SU-DHL-6 (cell line): ENCODE results near the gene BEST3.

Experiments
- H2AFZ ChIP-seq: fragments of 200-600 bp; sonication (generic); 2 replicates; pipeline ENCODE4 v1.6.1; 2014; ENCODE audit warnings: low read depth, mild to moderate bottlenecking, moderate library complexity, mixed read lengths, antibody characterized with exemption, low read length; ENCODE audit not compliant: severe bottlenecking
- H3F3A ChIP-seq: fragments of 200-600 bp; shearing (Covaris generic); 2 replicates; pipeline ENCODE4 v1.6.0; 2016; ENCODE audit warnings: antibody characterized with exemption, mild to moderate bottlenecking; ENCODE audit not compliant: insufficient read depth
- H3K27ac ChIP-seq: fragments of 200-600 bp; sonication (generic); 2 replicates; pipeline ENCODE4 v1.5.1; 2016; ENCODE audit warnings: low read depth, mild to moderate bottlenecking, low read length, moderate library complexity, mixed read lengths
- H3K27me3 ChIP-seq: fragments of 200-600 bp; sonication (generic), shearing (Covaris generic); 2 replicates; pipeline ENCODE4 v1.6.0; 2014; ENCODE audit warnings: mild to moderate bottlenecking, low read length
- H3K36me3 ChIP-seq: fragments of 200-600 bp; sonication (generic); 2 replicates; pipeline ENCODE4 v1.6.1; 2014; ENCODE audit warnings: mild to moderate bottlenecking, low read length, mixed read lengths
- H3K4me2 ChIP-seq: fragments of 300-600, 200-600 bp; shearing (Covaris generic), sonication (generic); 2 replicates; pipeline ENCODE4 v1.6.0; 2014; ENCODE audit warnings: low read length, low read depth, mild to moderate bottlenecking; ENCODE audit not compliant: poor library complexity, severe bottlenecking
- H3K4me3 ChIP-seq: fragments of 200-600 bp; sonication (generic); 2 replicates; pipeline ENCODE4 v1.5.1; 2014; ENCODE audit warnings: antibody characterized with exemption, low read length, mild to moderate bottlenecking, mixed read lengths; ENCODE audit not compliant: insufficient read depth, poor library complexity, severe bottlenecking
- H3K79me2 ChIP-seq: fragments of 200-600 bp; sonication (generic); 2 replicates; pipeline ENCODE4 v1.6.1; 2014; ENCODE audit warnings: mild to moderate bottlenecking, low read length, moderate library complexity; ENCODE audit not compliant: insufficient read depth
- H3K9ac ChIP-seq: fragments of 200-600 bp; sonication (generic); 2 replicates; pipeline ENCODE4 v1.7.0; 2014; ENCODE audit warnings: mild to moderate bottlenecking, low read length
- H3K9me2 ChIP-seq: fragments of 200-600 bp; sonication (generic); replicated peaks from 2 replicates; pipeline ENCODE4 v1.6.1; 2014; ENCODE audit warnings: low read length; ENCODE audit not compliant: insufficient read depth
- H3K9me3 ChIP-seq: fragments of 200-600 bp; sonication (generic); 2 replicates; pipeline ENCODE4 v1.6.1; 2014; ENCODE audit warnings: low read length, mixed read lengths; ENCODE audit not compliant: insufficient read depth
- H4K20me1 ChIP-seq: fragments of 200-600 bp; sonication (generic); 2 replicates; pipeline ENCODE4 v1.6.1; 2014; ENCODE audit warnings: low read depth, mild to moderate bottlenecking, antibody characterized with exemption, low read length, moderate library complexity, mixed read lengths
- EZH2phosphoT487 ChIP-seq: fragments of 200-600 bp; sonication (generic), shearing (Covaris generic); conservative IDR thresholded peaks from 2 replicates; pipeline ENCODE4 v1.6.1; 2018; ENCODE audit warnings: mild to moderate bottlenecking, antibody characterized with exemption, low read length, moderate library complexity, mixed read lengths
- TF ChIP-seq, protein P1 (sequence below): fragments of 200-600 bp; sonication (generic); IDR thresholded peaks from one replicate; pipeline ENCODE4 v1.5.1; 2017; ENCODE audit warnings: antibody characterized with exemption, mild to moderate bottlenecking, low read length, moderate library complexity; ENCODE audit not compliant: insufficient read depth, poor library complexity, severe bottlenecking

Gene BEST3

DNA sequence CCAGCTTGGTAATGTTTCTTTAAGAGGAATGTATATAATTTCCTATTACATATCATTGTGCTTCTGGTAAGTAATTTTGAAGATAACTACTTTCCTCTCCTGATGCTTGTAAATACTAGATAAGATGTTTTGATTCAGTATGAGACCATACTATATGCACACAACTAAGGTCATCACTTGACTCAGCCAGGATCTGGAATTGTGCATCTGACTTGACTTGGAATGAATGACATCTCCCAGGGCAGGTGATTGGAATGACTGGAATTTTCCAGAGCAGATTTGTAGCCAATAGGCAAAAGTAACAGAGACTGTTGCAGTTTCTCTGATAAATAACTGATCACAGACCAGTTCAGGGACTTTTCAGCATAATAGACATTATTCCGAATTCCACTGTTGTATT lies 11.1 kb downstream of the BEST3 start:
- TF ChIP-seq EZH2phosphoT487, result no peak
- TF ChIP-seq, protein P1, sequence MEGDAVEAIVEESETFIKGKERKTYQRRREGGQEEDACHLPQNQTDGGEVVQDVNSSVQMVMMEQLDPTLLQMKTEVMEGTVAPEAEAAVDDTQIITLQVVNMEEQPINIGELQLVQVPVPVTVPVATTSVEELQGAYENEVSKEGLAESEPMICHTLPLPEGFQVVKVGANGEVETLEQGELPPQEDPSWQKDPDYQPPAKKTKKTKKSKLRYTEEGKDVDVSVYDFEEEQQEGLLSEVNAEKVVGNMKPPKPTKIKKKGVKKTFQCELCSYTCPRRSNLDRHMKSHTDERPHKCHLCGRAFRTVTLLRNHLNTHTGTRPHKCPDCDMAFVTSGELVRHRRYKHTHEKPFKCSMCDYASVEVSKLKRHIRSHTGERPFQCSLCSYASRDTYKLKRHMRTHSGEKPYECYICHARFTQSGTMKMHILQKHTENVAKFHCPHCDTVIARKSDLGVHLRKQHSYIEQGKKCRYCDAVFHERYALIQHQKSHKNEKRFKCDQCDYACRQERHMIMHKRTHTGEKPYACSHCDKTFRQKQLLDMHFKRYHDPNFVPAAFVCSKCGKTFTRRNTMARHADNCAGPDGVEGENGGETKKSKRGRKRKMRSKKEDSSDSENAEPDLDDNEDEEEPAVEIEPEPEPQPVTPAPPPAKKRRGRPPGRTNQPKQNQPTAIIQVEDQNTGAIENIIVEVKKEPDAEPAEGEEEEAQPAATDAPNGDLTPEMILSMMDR, result no peak
- Histone ChIP-seq H3K9me3 (no peaks in the 10 kb centered on the region), H3K27me3 (no peaks in the 10 kb centered on the region; the same call in 1 of the 2 replicates), H2AFZ (no peak overlapping the region), H3K4me2 (no peak overlapping the region), H3K79me2 (no peaks in the 10 kb centered on the region), H4K20me1 (no peaks in the 10 kb centered on the region), H3K9ac (no peak overlapping the region), H3K9me2 (no peaks in the 10 kb centered on the region), H3K27ac (no peak overlapping the region), H3F3A (no peaks in the 10 kb centered on the region), H3K4me3 (no peak overlapping the region), H3K36me3 (no peaks in the 10 kb centered on the region)

DNA sequence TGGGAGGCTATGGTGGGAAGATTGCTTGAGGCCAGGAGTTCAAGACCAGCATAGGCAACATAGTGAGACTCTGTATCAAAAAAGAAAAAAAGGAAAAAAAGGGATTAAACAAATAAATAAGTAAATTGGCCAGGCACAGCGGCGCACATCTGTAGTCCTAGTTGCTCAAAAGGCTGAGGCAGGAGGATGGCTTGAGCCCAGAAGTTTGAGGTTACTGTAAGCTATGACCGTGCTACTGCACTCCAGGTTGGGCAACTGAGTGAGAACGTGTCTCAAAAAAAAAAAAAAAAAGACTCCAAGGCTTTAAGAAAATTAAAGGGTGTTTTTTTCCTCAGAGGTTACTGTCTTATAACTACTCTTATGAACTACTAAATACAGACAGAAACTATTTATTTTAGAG lies 11.7 kb downstream of the BEST3 start:
- H3K4me2 ChIP-seq, result no peak overlapping the region
- no peaks in the 10 kb centered on the region for H3K9me3 ChIP-seq
- H4K20me1 ChIP-seq, result no peaks in the 10 kb centered on the region
- H3F3A ChIP-seq, result no peaks in the 10 kb centered on the region
- no peaks in the 10 kb centered on the region for H3K36me3 ChIP-seq
- TF ChIP-seq, protein P1, result no peak
- TF ChIP-seq EZH2phosphoT487, result no peak
- no peak overlapping the region for H3K27ac ChIP-seq
- no peaks in the 10 kb centered on the region for H3K9me2 ChIP-seq
- no peaks in the 10 kb centered on the region for H3K79me2 ChIP-seq
- H2AFZ ChIP-seq, result no peak overlapping the region
- H3K27me3 ChIP-seq, result no peaks in the 10 kb centered on the region; the same call in 1 of the 2 replicates
- no peak overlapping the region for H3K4me3 ChIP-seq
- no peak overlapping the region for H3K9ac ChIP-seq

DNA sequence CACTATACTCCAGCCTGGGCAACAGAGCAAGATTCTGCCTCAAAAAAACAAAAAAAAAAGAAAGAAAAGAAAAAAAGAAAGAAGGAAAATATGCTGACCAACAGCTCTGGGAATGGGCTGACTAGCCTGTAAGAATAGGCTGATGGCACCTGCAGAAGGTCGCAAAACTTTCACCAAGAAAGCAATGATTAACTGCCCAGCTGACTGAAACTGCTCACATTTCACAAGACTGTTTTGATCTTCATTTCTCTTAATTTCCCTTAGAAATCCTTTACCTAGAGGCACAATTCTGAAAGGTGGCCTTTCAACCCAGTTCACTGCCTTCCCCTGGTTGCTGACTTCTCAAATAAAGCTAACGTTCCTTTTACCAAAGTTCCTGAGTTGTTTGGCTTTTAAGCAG lies 12.4 kb downstream of the BEST3 start:
- H3F3A ChIP-seq, result no peaks in the 10 kb centered on the region
- H3K9ac ChIP-seq, result no peak overlapping the region
- H3K4me3 ChIP-seq, result no peak overlapping the region
- TF ChIP-seq, protein P1, result no peak
- no peak for TF ChIP-seq EZH2phosphoT487
- no peaks in the 10 kb centered on the region; the same call in 1 of the 2 replicates for H3K27me3 ChIP-seq
- H3K36me3 ChIP-seq, result no peaks in the 10 kb centered on the region
- H2AFZ ChIP-seq, result no peak overlapping the region
- no peaks in the 10 kb centered on the region for H4K20me1 ChIP-seq
- no peaks in the 10 kb centered on the region for H3K9me3 ChIP-seq
- no peaks in the 10 kb centered on the region for H3K9me2 ChIP-seq
- no peaks in the 10 kb centered on the region for H3K79me2 ChIP-seq
- no peak overlapping the region for H3K27ac ChIP-seq
- H3K4me2 ChIP-seq, result no peak overlapping the region
